GM12878 (cell line): Measurements from ENCODE around the gene LMLN. TPM values are rescaled to one million over a fixed set of nuclear protein-coding genes. Genes with fewer than 3 reads are reported as not detected.
A peak's percentile ranks its signal among the peaks of the same experiment; 100 is the strongest.

ENCODE experiments used
- BMI1 ChIP-seq: fragments of 450-650 bp; IDR thresholded peaks from 2 replicates; pipeline ENCODE4 v1.6.1; 2016; ENCODE audit warnings: mild to moderate bottlenecking, moderate library complexity, borderline replicate concordance
- BRCA1 ChIP-seq: IDR thresholded peaks from 2 replicates; pipeline ENCODE4 v1.6.1; 2011; ENCODE audit warnings: low read depth, low read length, improper control_type of control experiment
- CEBPB ChIP-seq, 2 experiments: fragments of 150-350 bp in 1 of 2; IDR thresholded peaks; 2 replicates each; pipeline ENCODE4 v1.6.1; 2012 to 2014; ENCODE audit warnings: low read depth in 2 of 2, low read length in 2 of 2, borderline replicate concordance in 1 of 2, inconsistent platforms in 1 of 2
- CREM ChIP-seq: IDR thresholded peaks from 2 replicates; pipeline ENCODE4 v1.6.1; 2014; ENCODE audit warnings: antibody characterized with exemption, low read depth
- EGR1 ChIP-seq, 2 experiments: IDR thresholded peaks; 1 replicate in 1 of 2; 2 replicates in 1 of 2; pipeline ENCODE4 v1.6.1; 2011 to 2012; ENCODE audit warnings: low read depth in 2 of 2, low read length in 2 of 2, borderline replicate concordance in 1 of 2, mild to moderate bottlenecking in 1 of 2, moderate library complexity in 1 of 2
- ELK1 ChIP-seq: IDR thresholded peaks from 2 replicates; pipeline ENCODE4 v1.6.1; 2012; ENCODE audit warnings: low read depth, low read length, improper control_type of control experiment
- ETV6 ChIP-seq, 2 experiments: fragments of 450-650 bp in 1 of 2; IDR thresholded peaks in 1 of 2; conservative IDR thresholded peaks in 1 of 2; 2 replicates each; pipeline ENCODE4 v1.6.1; 2014; ENCODE audit warnings: antibody characterized with exemption in 1 of 2, borderline replicate concordance in 1 of 2, low read depth in 1 of 2, mild to moderate bottlenecking in 1 of 2, moderate library complexity in 1 of 2
- HDAC2 ChIP-seq: fragments of 200-600 bp; sonication (generic); IDR thresholded peaks from 2 replicates; pipeline ENCODE4 v1.6.1; 2017
- IKZF1 ChIP-seq: fragments of 450-650 bp; conservative IDR thresholded peaks from 2 replicates; pipeline ENCODE4 v1.6.1; 2017; ENCODE audit warnings: antibody characterized with exemption, mild to moderate bottlenecking
- NFXL1 ChIP-seq: fragments of 450-650 bp; IDR thresholded peaks from 2 replicates; pipeline ENCODE4 v1.6.1; 2017; ENCODE audit warnings: antibody characterized with exemption, mild to moderate bottlenecking, borderline replicate concordance
- NFYA ChIP-seq: IDR thresholded peaks from 2 replicates; pipeline ENCODE4 v1.6.1; 2011; ENCODE audit warnings: low read depth, mild to moderate bottlenecking, low read length, improper control_type of control experiment, borderline replicate concordance
- PML ChIP-seq: IDR thresholded peaks from 2 replicates; pipeline ENCODE4 v1.6.1; 2012; ENCODE audit warnings: low read length, inconsistent platforms
- POLR2AphosphoS2 ChIP-seq: IDR thresholded peaks from 2 replicates; pipeline ENCODE4 v1.6.1; 2011; ENCODE audit warnings: low read depth, mild to moderate bottlenecking, low read length, improper control_type of control experiment, moderate library complexity
- RAD51 ChIP-seq: fragments of 450-650 bp; IDR thresholded peaks from 2 replicates; pipeline ENCODE4 v1.6.1; 2016; ENCODE audit warnings: moderate library complexity, mild to moderate bottlenecking, inconsistent platforms
- RELA ChIP-seq: fragments of 450-650 bp; IDR thresholded peaks from 2 replicates; pipeline ENCODE4 v1.8.0; 2014; ENCODE audit warnings: borderline replicate concordance; ENCODE audit not compliant: partially characterized antibody
- SMAD5 ChIP-seq: IDR thresholded peaks from 2 replicates; pipeline ENCODE4 v1.6.1; 2016; ENCODE audit warnings: antibody characterized with exemption, low read depth
- SRF ChIP-seq, 2 experiments: IDR thresholded peaks; 2 replicates each; pipeline ENCODE4 v1.6.1; 2011; ENCODE audit warnings: low read depth in 2 of 2, low read length in 2 of 2, mild to moderate bottlenecking in 1 of 2, moderate library complexity in 1 of 2
- ZBTB40 ChIP-seq: fragments of 450-650 bp; IDR thresholded peaks from 2 replicates; pipeline ENCODE4 v1.6.1; 2016; ENCODE audit warnings: mild to moderate bottlenecking, moderate library complexity, borderline replicate concordance
- ZSCAN29 ChIP-seq: fragments of 450-650 bp; IDR thresholded peaks from 2 replicates; pipeline ENCODE4 v1.6.1; 2017; ENCODE audit warnings: mild to moderate bottlenecking, moderate library complexity
- polyA plus RNA-seq, 11 experiments: library from polyadenylated mRNA; depleted of rRNA in 4 of 11; unstranded in 6 of 11; stranded (reverse) in 5 of 11; fragments of >200 nt; fragmentation: Nextera tagmentation in 4 of 11; fragmentation: Illumina TruSeq in 1 of 11; extraction: Ambion mirVana in 4 of 11; extraction: Trizol in 1 of 11; gene quantifications; 1 replicate in 1 of 11; 2 replicates in 10 of 11; pipeline versions ENCODE4 v1.2.1 to v1.2.3, GENCODE V29; 2011 to 2016; ENCODE audit warnings: inconsistent platforms in 2 of 11, missing spikeins in 2 of 11, low read depth in 1 of 11
- total RNA-seq, 4 experiments: library from RNA; depleted of rRNA in 3 of 4; stranded (reverse); fragments of >200 nt in 3 of 4; fragmentation: Illumina TruSeq in 1 of 4; extraction: Trizol in 1 of 4; gene quantifications; 2 replicates each; pipeline versions ENCODE4 v1.2.1 to v1.2.3, GENCODE V29; 2013 to 2021
- TF ChIP-seq, protein P1 (sequence below): IDR thresholded peaks from 2 replicates; pipeline ENCODE4 v1.6.1; 2012; ENCODE audit warnings: low read length, inconsistent platforms
- TF ChIP-seq, protein P2 (sequence below): fragments of 450-650 bp; IDR thresholded peaks from 2 replicates; pipeline ENCODE4 v1.6.1; 2014; ENCODE audit warnings: mild to moderate bottlenecking

The LMLN gene
- total and polyA plus RNA-seq, 10 of the 15 experiments (the other 5 are each of a cell fraction or from before 2014, with no cell fraction given), result 0.02 to 1.7 (median 0.81) TPM

- peak; percentile 21 to 74 for TF ChIP-seq EGR1 (IDR thresholded peaks at IDR 0.05; ENCODE audit: borderline replicate concordance in 1 of 2, low read depth in 2 of 2, low read length in 2 of 2)
- peak; percentile 80; the same call in 1 of the 2 replicates for TF ChIP-seq PML
- no peak for TF ChIP-seq POLR2AphosphoS2
- TF ChIP-seq, protein P1, sequence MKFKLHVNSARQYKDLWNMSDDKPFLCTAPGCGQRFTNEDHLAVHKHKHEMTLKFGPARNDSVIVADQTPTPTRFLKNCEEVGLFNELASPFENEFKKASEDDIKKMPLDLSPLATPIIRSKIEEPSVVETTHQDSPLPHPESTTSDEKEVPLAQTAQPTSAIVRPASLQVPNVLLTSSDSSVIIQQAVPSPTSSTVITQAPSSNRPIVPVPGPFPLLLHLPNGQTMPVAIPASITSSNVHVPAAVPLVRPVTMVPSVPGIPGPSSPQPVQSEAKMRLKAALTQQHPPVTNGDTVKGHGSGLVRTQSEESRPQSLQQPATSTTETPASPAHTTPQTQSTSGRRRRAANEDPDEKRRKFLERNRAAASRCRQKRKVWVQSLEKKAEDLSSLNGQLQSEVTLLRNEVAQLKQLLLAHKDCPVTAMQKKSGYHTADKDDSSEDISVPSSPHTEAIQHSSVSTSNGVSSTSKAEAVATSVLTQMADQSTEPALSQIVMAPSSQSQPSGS, result no peak
- TF ChIP-seq NFYA, result no peak
- TF ChIP-seq HDAC2, result no peak
- peak; percentile 99 for TF ChIP-seq RAD51
- TF ChIP-seq NFXL1, result no peak
- no peak for TF ChIP-seq SMAD5
- peak; percentile 89 for TF ChIP-seq CREM
- no peak for TF ChIP-seq SRF (IDR thresholded peaks at IDR 0.05; ENCODE audit: low read depth in 2 of 2, low read length in 2 of 2)
- peak; percentile 86 for TF ChIP-seq RELA
- no peak for TF ChIP-seq ELK1
- TF ChIP-seq CEBPB (IDR thresholded peaks at IDR 0.05; ENCODE audit: borderline replicate concordance in 1 of 2, low read depth in 2 of 2, low read length in 2 of 2), result no peak
- 0 out of 2 replicates have a peak, but pooled peaks have one; percentile 33 for TF ChIP-seq IKZF1
- no peak for TF ChIP-seq BRCA1
- TF ChIP-seq, protein P2, sequence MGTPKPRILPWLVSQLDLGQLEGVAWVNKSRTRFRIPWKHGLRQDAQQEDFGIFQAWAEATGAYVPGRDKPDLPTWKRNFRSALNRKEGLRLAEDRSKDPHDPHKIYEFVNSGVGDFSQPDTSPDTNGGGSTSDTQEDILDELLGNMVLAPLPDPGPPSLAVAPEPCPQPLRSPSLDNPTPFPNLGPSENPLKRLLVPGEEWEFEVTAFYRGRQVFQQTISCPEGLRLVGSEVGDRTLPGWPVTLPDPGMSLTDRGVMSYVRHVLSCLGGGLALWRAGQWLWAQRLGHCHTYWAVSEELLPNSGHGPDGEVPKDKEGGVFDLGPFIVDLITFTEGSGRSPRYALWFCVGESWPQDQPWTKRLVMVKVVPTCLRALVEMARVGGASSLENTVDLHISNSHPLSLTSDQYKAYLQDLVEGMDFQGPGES, result peak; percentile 87
- TF ChIP-seq ZSCAN29, result no peak
- TF ChIP-seq ETV6 (conservative IDR thresholded peaks at IDR 0.05 in 1 of 2, IDR thresholded peaks at IDR 0.05 in 1 of 2; ENCODE audit: borderline replicate concordance in 1 of 2, low read depth in 1 of 2), result no peak
- no peak for TF ChIP-seq ZBTB40
- TF ChIP-seq BMI1, result peak; percentile 82; the same call in 1 of the 2 replicates
Measured at GRCh38 chr3:197959891-197960693, at the start of gene LMLN (continued).
